GM23338 (cell line): ENCODE results near the gene BIN1. TPM values are rescaled to one million over a fixed set of nuclear protein-coding genes. Genes with fewer than 3 reads are reported as not detected.

Source experiments
- ATAC-seq: fragments of 200-7000 bp; cut with Tn5 transposase; 3 replicates; pipeline ENCODE4 v1.9.1; 2020
- DNase-seq: peaks from one replicate; pipeline ENCODE4 v3.0.0-alpha.2; 2015; ENCODE audit warnings: low spot score
- H2AFZ ChIP-seq: fragments of 200-600 bp; sonication (generic); 2 replicates; pipeline ENCODE4 v1.8.0; 2016; ENCODE audit warnings: antibody characterized with exemption, mild to moderate bottlenecking, moderate library complexity
- H3F3A ChIP-seq: fragments of 200-600 bp; sonication (generic); replicated peaks from 2 replicates; pipeline ENCODE4 v1.8.0; 2017; ENCODE audit warnings: antibody characterized with exemption, mixed run types, low read depth
- H3K27ac ChIP-seq: fragments of 200-600 bp; sonication (generic); 2 replicates; pipeline ENCODE4 v1.6.1; 2016; ENCODE audit warnings: low read depth
- H3K27me3 ChIP-seq: fragments of 200-600 bp; sonication (generic); 2 replicates; pipeline ENCODE4 v1.8.0; 2016; ENCODE audit warnings: mild to moderate bottlenecking, mixed run types, moderate library complexity; ENCODE audit not compliant: insufficient read depth
- H3K36me3 ChIP-seq: fragments of 200-600 bp; sonication (generic); 2 replicates; pipeline ENCODE4 v1.8.0; 2016; ENCODE audit warnings: mild to moderate bottlenecking; ENCODE audit not compliant: insufficient read depth
- H3K4me1 ChIP-seq: fragments of 200-600 bp; sonication (generic); 2 replicates; pipeline ENCODE4 v1.8.0; 2016; ENCODE audit warnings: mild to moderate bottlenecking, moderate library complexity; ENCODE audit not compliant: insufficient read depth
- H3K4me2 ChIP-seq: fragments of 200-600 bp; sonication (generic); 2 replicates; pipeline ENCODE4 v1.7.1; 2017; ENCODE audit warnings: mixed run types
- H3K4me3 ChIP-seq: fragments of 200-600 bp; sonication (generic); 2 replicates; pipeline ENCODE4 v1.6.1; 2016; ENCODE audit warnings: mixed run types
- H3K79me2 ChIP-seq: fragments of 200-600 bp; sonication (generic); replicated peaks from 2 replicates; pipeline ENCODE4 v1.8.0; 2017; ENCODE audit warnings: mild to moderate bottlenecking; ENCODE audit not compliant: insufficient read depth
- H3K9me2 ChIP-seq: fragments of 200-600 bp; sonication (generic); 2 replicates; pipeline ENCODE4 v1.8.0; 2017; ENCODE audit not compliant: insufficient read depth
- H4K20me1 ChIP-seq: fragments of 200-600 bp; sonication (generic); replicated peaks from 2 replicates; pipeline ENCODE4 v1.8.0; 2017; ENCODE audit warnings: mild to moderate bottlenecking; ENCODE audit not compliant: insufficient read depth
- H3K27ac Mint-ChIP-seq: 2 replicates; pipeline ENCODE4 v1.8.0; 2020; ENCODE audit warnings: inconsistent platforms, mild to moderate bottlenecking, moderate library complexity, mixed read lengths
- H3K27me3 Mint-ChIP-seq: 3 replicates; pipeline ENCODE4 v1.8.0; 2022; ENCODE audit warnings: low read depth, mild to moderate bottlenecking, moderate library complexity, mixed read lengths, inconsistent platforms; ENCODE audit not compliant: insufficient read depth, poor library complexity
- H3K36me3 Mint-ChIP-seq: 3 replicates; pipeline ENCODE4 v1.8.0; 2021; ENCODE audit warnings: low read depth, mild to moderate bottlenecking, inconsistent platforms, moderate library complexity, mixed read lengths
- H3K4me1 Mint-ChIP-seq: 3 replicates; pipeline ENCODE4 v1.8.0; 2020; ENCODE audit warnings: mild to moderate bottlenecking, inconsistent platforms, mixed read lengths
- H3K4me3 Mint-ChIP-seq: 3 replicates; pipeline ENCODE4 v1.8.0; 2021; ENCODE audit warnings: moderate library complexity, mild to moderate bottlenecking, inconsistent platforms, mixed read lengths
- H3K9me3 Mint-ChIP-seq: 3 replicates; pipeline ENCODE4 v1.8.0; 2020; ENCODE audit warnings: moderate library complexity, mild to moderate bottlenecking, inconsistent platforms, mixed read lengths
- CREB1 ChIP-seq: fragments of 250-450 bp; sonication (Bioruptor Pico); IDR thresholded peaks from 2 replicates; pipeline ENCODE4 v1.5.0; 2020; ENCODE audit warnings: low read depth, mild to moderate bottlenecking, moderate library complexity
- ETS1 ChIP-seq: IDR thresholded peaks from 2 replicates; pipeline ENCODE4 v1.6.1; 2016; ENCODE audit warnings: antibody characterized with exemption
- EZH2 ChIP-seq: fragments of 200-600 bp; sonication (generic); IDR thresholded peaks from one replicate; pipeline ENCODE4 v1.8.0; 2017; ENCODE audit warnings: antibody characterized with exemption, mild to moderate bottlenecking, low read depth; ENCODE audit not compliant: unreplicated experiment
- EZH2phosphoT487 ChIP-seq: fragments of 200-600 bp; sonication (generic); IDR thresholded peaks from one replicate; pipeline ENCODE4 v1.8.1; 2018; ENCODE audit warnings: antibody characterized with exemption; ENCODE audit not compliant: unreplicated experiment
- JUNB ChIP-seq: IDR thresholded peaks from one replicate; pipeline ENCODE4 v1.6.1; 2016; ENCODE audit warnings: antibody characterized with exemption; ENCODE audit not compliant: unreplicated experiment
- NANOG ChIP-seq: IDR thresholded peaks from 2 replicates; pipeline ENCODE4 v1.6.1; 2016; ENCODE audit warnings: antibody characterized with exemption, borderline replicate concordance
- POLR2AphosphoS5 ChIP-seq: IDR thresholded peaks from 2 replicates; pipeline ENCODE4 v1.6.1; 2016; ENCODE audit warnings: antibody characterized with exemption, low read depth
- REST ChIP-seq: IDR thresholded peaks from one replicate; pipeline ENCODE4 v1.6.1; 2018; ENCODE audit warnings: antibody characterized with exemption; ENCODE audit not compliant: unreplicated experiment
- STAT1 ChIP-seq: IDR thresholded peaks from one replicate; pipeline ENCODE4 v1.6.1; 2016; ENCODE audit warnings: antibody characterized with exemption; ENCODE audit not compliant: unreplicated experiment
- ZNF114 ChIP-seq: fragments of 250-450 bp; sonication (Bioruptor Pico); IDR thresholded peaks from 2 replicates; pipeline ENCODE4 v1.5.0; 2020; ENCODE audit warnings: mild to moderate bottlenecking, moderate library complexity
- ZNF331 ChIP-seq: fragments of 250-450 bp; sonication (Bioruptor Pico); IDR thresholded peaks from 2 replicates; pipeline ENCODE4 v1.5.0; 2020; ENCODE audit warnings: low read depth, mild to moderate bottlenecking, moderate library complexity
- polyA plus RNA-seq: library from polyadenylated mRNA; unstranded; fragments of >200 nt; fragmentation: Nextera tagmentation; extraction: Ambion mirVana; gene quantifications from 2 replicates; pipeline ENCODE4 v1.2.1, GENCODE V29; 2016
- total RNA-seq: library from RNA; depleted of rRNA; stranded (reverse); fragments of >200 nt; shearing (Covaris generic); gene quantifications from 2 replicates; pipeline ENCODE4 v1.2.3, GENCODE V29; 2014

BIN1 gene
- total and polyA plus RNA-seq, 2 experiments from 2014 or later: 30.1 to 56.4 TPM

DNA sequence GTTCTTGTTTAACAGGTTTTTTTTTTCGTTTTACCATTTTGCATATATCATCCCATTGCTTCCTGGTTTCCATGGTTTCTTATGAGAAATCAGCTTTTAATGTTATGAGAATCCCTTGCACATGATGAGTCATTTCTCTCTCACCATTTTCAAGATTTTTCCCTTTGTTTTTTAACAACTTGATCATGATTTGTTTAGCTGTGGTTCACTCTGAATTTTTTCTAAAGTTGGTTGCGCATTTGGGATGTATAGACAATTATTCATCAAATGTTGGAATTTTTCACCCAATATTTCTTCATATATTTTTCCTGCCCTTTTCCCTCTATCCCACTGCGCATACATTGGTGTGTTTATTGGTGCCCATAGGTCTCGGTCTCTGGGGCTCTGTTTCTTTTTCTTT is 42.4 kb upstream of the BIN1 start:
- TF ChIP-seq ZNF114: no peak
- no peak for TF ChIP-seq ZNF331 (CRISPR knock-in tag)
- TF ChIP-seq NANOG: no peak
- no peak for TF ChIP-seq EZH2phosphoT487
- TF ChIP-seq ETS1: no peak
- no peak for TF ChIP-seq EZH2
- TF ChIP-seq POLR2AphosphoS5: no peak
- no peak for TF ChIP-seq STAT1
- no peak for TF ChIP-seq JUNB
- no peak overlapping the region for H3K27ac Mint-ChIP-seq
- ATAC-seq (no peak), DNase-seq (no peak)
- peaks cover 19% of the 10 kb centered on the region; the same call in 2 of the 3 replicates for H3K9me3 Mint-ChIP-seq
- H3K4me3 Mint-ChIP-seq: no peak overlapping the region
- Histone ChIP-seq H3K4me3 (no peak overlapping the region), H3K4me1 (no peaks in the 10 kb centered on the region), H3K9me2 (no peaks in the 10 kb centered on the region), H3K36me3 (no peaks in the 10 kb centered on the region), H3F3A (no peaks in the 10 kb centered on the region), H2AFZ (no peak overlapping the region), H3K27ac (no peak overlapping the region), H4K20me1 (no peaks in the 10 kb centered on the region), H3K79me2 (no peaks in the 10 kb centered on the region), H3K27me3 (no peaks in the 10 kb centered on the region), H3K4me2 (no peak overlapping the region)
- no peaks in the 10 kb centered on the region for H3K27me3 Mint-ChIP-seq
- no peaks in the 10 kb centered on the region for H3K4me1 Mint-ChIP-seq
- peaks cover 4% of the 10 kb centered on the region; the same call in 2 of the 3 replicates for H3K36me3 Mint-ChIP-seq

DNA sequence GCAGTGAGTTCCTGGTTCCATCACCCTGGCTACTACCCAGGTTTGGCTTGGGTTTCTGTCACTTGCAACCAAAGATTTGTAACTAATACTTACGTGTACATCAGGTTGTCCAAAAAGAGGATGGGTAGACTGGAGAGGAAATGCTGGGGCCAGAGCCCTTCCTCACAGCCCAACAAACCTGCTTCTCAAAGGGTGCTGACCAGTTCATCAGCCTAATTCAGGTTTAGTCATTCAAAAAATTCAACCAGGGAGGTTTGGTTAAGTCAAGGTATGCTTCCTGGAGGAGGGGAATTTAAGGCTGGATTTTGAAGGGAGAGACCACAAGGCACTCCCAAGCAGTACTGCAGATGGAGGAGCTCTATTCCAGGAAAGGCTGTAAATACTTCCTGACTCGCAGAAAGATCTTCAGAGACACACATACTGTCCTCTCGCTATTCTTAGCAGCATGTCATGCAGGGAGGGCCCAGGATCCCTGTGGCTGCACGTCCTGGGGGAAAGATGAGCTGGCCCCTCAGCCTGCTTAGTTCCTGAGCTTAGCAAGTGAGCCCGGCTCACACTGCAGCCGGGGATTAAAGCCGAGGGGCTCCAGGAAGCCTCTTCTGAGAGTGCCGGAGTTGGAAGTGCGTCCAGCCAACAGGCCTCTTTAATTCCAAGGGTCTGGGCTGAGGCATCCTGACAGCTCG is 40.0 kb upstream of the BIN1 start:
- H3K36me3 ChIP-seq: no peaks in the 10 kb centered on the region
- no peaks in the 10 kb centered on the region for H3K27me3 ChIP-seq
- ATAC-seq (no peak; the same call in 2 of the 3 replicates), DNase-seq (no peak)
- no peak overlapping the region for H3K27ac ChIP-seq
- H3F3A ChIP-seq: no peaks in the 10 kb centered on the region
- Mint-ChIP-seq H3K4me1 (no peaks in the 10 kb centered on the region), H3K4me3 (no peak overlapping the region), H3K36me3 (peaks cover 4% of the 10 kb centered on the region; the same call in 2 of the 3 replicates), H3K27ac (no peak overlapping the region), H3K9me3 (peaks cover 15% of the 10 kb centered on the region; the same call in 2 of the 3 replicates), H3K27me3 (no peaks in the 10 kb centered on the region)
- H3K79me2 ChIP-seq: no peaks in the 10 kb centered on the region
- H3K4me2 ChIP-seq: no peak overlapping the region
- H4K20me1 ChIP-seq: no peaks in the 10 kb centered on the region
- H2AFZ ChIP-seq: peak overlapping the region; percentile 56; the same call in 1 of the 2 replicates
- no peaks in the 10 kb centered on the region for H3K9me2 ChIP-seq
- H3K4me3 ChIP-seq: no peak overlapping the region
- H3K4me1 ChIP-seq: no peaks in the 10 kb centered on the region
- no peak for TF ChIP-seq REST
- no peak for TF ChIP-seq ZNF331 (CRISPR knock-in tag)
- TF ChIP-seq STAT1: no peak
- no peak for TF ChIP-seq EZH2
- no peak for TF ChIP-seq ETS1
- TF ChIP-seq ZNF114: no peak
- TF ChIP-seq EZH2phosphoT487: no peak
- TF ChIP-seq CREB1 (CRISPR knock-in tag): no peak
- no peak for TF ChIP-seq NANOG
- TF ChIP-seq POLR2AphosphoS5: no peak
- no peak for TF ChIP-seq JUNB
